ENCODE results near the gene ABLIM1. TPM values are rescaled to one million over a fixed set of nuclear protein-coding genes. Genes with fewer than 3 reads are reported as not detected.

ABLIM1 gene
- total and polyA plus RNA-seq, 2 of the 13 experiments (the other 11 are each of a cell fraction or from before 2014, with no cell fraction given), result 59.4 to 92.7 TPM

DNA sequence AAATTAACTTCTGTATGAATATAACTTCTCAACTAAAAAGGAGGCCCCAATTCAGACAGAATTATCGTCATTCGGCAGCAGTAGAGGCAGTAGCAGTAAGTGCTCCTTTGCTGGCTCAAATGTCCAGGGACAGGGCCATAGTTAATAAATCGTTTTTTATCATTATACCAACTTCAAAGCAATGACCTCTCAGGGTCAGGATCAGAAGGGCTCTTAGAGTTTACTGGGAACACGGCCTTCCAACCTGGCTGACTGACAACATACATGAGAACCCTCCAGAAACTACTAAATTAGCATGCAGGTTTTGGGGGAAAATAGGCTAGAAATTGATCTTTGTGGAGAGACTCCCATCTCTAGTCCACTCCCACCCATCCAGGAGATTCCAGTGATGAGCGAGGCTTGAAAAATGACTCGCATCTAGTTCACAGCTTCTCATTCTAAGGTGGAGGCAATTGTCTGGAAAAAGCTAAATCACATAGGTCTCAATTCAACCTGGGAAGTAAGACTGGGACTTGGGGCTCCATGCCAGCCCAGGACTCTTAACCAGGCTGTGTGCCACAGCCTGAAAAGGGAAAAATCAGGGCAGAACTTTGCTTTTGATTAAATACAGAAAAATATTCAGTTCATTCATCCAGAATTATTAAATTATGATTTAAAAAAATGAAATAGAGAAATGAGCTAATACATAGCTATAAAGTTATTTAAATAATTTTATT is 84.6 kb downstream of the ABLIM1 start:
- H3K27ac ChIP-seq (ENCODE audit: extremely low read length, insufficient read depth, low read length), result no peak overlapping the region
- TF ChIP-seq ZNF432 (CRISPR knock-in tag; IDR thresholded peaks at IDR 0.05; ENCODE audit: borderline replicate concordance) (no peak), ZNF841 (CRISPR knock-in tag; IDR thresholded peaks at IDR 0.05; ENCODE audit: borderline replicate concordance) (no peak), TARDBP (CRISPR knock-in tag; IDR thresholded peaks at IDR 0.05) (no peak), MLLT10 (CRISPR knock-in tag; IDR thresholded peaks at IDR 0.05) (no peak), ZNF205 (CRISPR knock-in tag; IDR thresholded peaks at IDR 0.05) (no peak), TFAP4 (IDR thresholded peaks at IDR 0.05; ENCODE audit: borderline replicate concordance, low read depth) (no peak), MIER3 (CRISPR knock-in tag; IDR thresholded peaks at IDR 0.05; ENCODE audit: borderline replicate concordance) (no peak), HNRNPH1 (optimal IDR thresholded peaks at IDR 0.05; ENCODE audit: low read depth, low read length) (no peak), MXD3 (CRISPR knock-in tag; IDR thresholded peaks at IDR 0.05) (no peak), POGZ (CRISPR knock-in tag; IDR thresholded peaks at IDR 0.05) (no peak), GATA4 (IDR thresholded peaks at IDR 0.05; ENCODE audit: borderline replicate concordance, low read depth) (no peak), ZNF513 (CRISPR knock-in tag; conservative IDR thresholded peaks at IDR 0.05) (no peak), ZNF292 (CRISPR knock-in tag; IDR thresholded peaks at IDR 0.05; ENCODE audit: borderline replicate concordance, low read depth) (no peak), ZNF501 (CRISPR knock-in tag; IDR thresholded peaks at IDR 0.05) (no peak)
- TF ChIP-seq, protein P1, sequence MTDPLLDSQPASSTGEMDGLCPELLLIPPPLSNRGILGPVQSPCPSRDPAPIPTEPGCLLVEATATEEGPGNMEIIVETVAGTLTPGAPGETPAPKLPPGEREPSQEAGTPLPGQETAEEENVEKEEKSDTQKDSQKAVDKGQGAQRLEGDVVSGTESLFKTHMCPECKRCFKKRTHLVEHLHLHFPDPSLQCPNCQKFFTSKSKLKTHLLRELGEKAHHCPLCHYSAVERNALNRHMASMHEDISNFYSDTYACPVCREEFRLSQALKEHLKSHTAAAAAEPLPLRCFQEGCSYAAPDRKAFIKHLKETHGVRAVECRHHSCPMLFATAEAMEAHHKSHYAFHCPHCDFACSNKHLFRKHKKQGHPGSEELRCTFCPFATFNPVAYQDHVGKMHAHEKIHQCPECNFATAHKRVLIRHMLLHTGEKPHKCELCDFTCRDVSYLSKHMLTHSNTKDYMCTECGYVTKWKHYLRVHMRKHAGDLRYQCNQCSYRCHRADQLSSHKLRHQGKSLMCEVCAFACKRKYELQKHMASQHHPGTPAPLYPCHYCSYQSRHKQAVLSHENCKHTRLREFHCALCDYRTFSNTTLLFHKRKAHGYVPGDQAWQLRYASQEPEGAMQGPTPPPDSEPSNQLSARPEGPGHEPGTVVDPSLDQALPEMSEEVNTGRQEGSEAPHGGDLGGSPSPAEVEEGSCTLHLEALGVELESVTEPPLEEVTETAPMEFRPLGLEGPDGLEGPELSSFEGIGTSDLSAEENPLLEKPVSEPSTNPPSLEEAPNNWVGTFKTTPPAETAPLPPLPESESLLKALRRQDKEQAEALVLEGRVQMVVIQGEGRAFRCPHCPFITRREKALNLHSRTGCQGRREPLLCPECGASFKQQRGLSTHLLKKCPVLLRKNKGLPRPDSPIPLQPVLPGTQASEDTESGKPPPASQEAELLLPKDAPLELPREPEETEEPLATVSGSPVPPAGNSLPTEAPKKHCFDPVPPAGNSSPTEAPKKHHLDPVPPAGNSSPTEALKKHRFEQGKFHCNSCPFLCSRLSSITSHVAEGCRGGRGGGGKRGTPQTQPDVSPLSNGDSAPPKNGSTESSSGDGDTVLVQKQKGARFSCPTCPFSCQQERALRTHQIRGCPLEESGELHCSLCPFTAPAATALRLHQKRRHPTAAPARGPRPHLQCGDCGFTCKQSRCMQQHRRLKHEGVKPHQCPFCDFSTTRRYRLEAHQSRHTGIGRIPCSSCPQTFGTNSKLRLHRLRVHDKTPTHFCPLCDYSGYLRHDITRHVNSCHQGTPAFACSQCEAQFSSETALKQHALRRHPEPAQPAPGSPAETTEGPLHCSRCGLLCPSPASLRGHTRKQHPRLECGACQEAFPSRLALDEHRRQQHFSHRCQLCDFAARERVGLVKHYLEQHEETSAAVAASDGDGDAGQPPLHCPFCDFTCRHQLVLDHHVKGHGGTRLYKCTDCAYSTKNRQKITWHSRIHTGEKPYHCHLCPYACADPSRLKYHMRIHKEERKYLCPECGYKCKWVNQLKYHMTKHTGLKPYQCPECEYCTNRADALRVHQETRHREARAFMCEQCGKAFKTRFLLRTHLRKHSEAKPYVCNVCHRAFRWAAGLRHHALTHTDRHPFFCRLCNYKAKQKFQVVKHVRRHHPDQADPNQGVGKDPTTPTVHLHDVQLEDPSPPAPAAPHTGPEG (CRISPR knock-in tag; IDR thresholded peaks at IDR 0.05), result no peak

More for the DNA sequence above, 84.6 kb downstream of the ABLIM1 start:
- intact Hi-C loops (cut with micrococcal nuclease; ENCODE audit: unreplicated experiment), result no loop called here
- Histone ChIP-seq H3K4me3 (replicated peaks in 1 of 3; ENCODE audit: insufficient read depth in 1 of 3, low read depth in 2 of 3, low read length in 3 of 3) (no peak overlapping the region), H3K79me2 (ENCODE audit: insufficient read depth, low read length) (no peaks in the 10 kb centered on the region), H3K4me2 (ENCODE audit: low read depth, low read length) (no peak overlapping the region), H4K20me1 (ENCODE audit: insufficient read depth, low read length) (no peaks in the 10 kb centered on the region), H3K36me3 (replicated peaks in 1 of 2; ENCODE audit: control insufficient read depth in 1 of 2, insufficient read depth in 2 of 2, low read length in 2 of 2) (no peaks in the 10 kb centered on the region), H3K9ac (ENCODE audit: insufficient read depth, low read depth, low read length) (no peak overlapping the region), H3K9me3 (ENCODE audit: low read length) (no peaks in the 10 kb centered on the region), H3K4me1 (ENCODE audit: insufficient read depth, low read length) (no peaks in the 10 kb centered on the region), H3K27me3 (ENCODE audit: control insufficient read depth in 1 of 2, insufficient read depth in 2 of 2, low read length in 2 of 2) (no peaks in the 10 kb centered on the region), H2AFZ (ENCODE audit: low read length) (no peak overlapping the region)
- DNase-seq (ENCODE audit: low spot score) (no peak), FAIRE-seq (no peak), ATAC-seq (no peak)
- in situ Hi-C loops (cut with HindIII; ENCODE audit: extremely low pct_ligation_motif_present, low pct_unique_long_range_greater_than_20kb), result no loop called here
- CTCF ChIA-PET (ENCODE audit: low intra/inter-chr PET ratio, low total read pairs), result no interaction called here
- WGBS (ENCODE audit: low lambda C conversion rate), result 57% methylated on average over 6 of the region's 6 CpGs
- POLR2A ChIA-PET, result no interaction called here
- no TSS peak for BruUV-seq (replicated peaks)

Data from HepG2 (cell line).